ENCODE data around the gene PKDCC.

- TF ChIP-seq EZH2phosphoT487 (IDR thresholded peaks at IDR 0.05; ENCODE audit: insufficient read depth, low read depth) (no peak), EZH2 (IDR thresholded peaks at IDR 0.05; ENCODE audit: insufficient read depth, poor library complexity, severe bottlenecking) (no peak)
These were observed 43.9 kb downstream of the PKDCC start for GRCh38 chr2:42091671-42092070.
